IPS DF 6.9 (cell line): ENCODE data around the gene TMEM169.

ENCODE experiments used
- DNase-seq: peaks from one replicate; pipeline ENCODE4 v3.0.0-alpha.2; 2013; ENCODE audit warnings: low read depth, low spot score
- H3K27ac ChIP-seq: one replicate; pipeline ENCODE4 v1.5.1; 2013; ENCODE audit warnings: low read length, control low read depth
- H3K27me3 ChIP-seq: 2 replicates; pipeline ENCODE4 v1.6.1; 2013; ENCODE audit warnings: mild to moderate bottlenecking, low read length; ENCODE audit not compliant: control insufficient read depth, insufficient read depth
- H3K36me3 ChIP-seq: 2 replicates; pipeline ENCODE4 v1.6.1; 2013; ENCODE audit warnings: low read length; ENCODE audit not compliant: control insufficient read depth, insufficient read depth
- H3K4me1 ChIP-seq: 2 replicates; pipeline ENCODE4 v1.6.1; 2013; ENCODE audit warnings: low read length; ENCODE audit not compliant: control insufficient read depth, insufficient read depth
- H3K4me3 ChIP-seq: 2 replicates; pipeline ENCODE4 v1.5.1; 2013; ENCODE audit warnings: mild to moderate bottlenecking, low read length
- H3K9me3 ChIP-seq: 2 replicates; pipeline ENCODE4 v1.6.1; 2013; ENCODE audit warnings: low read length, inconsistent platforms; ENCODE audit not compliant: control insufficient read depth, insufficient read depth
- WGBS: extraction: QIAGEN DNeasy Blood & Tissue Kit; methylation state at CpG from one replicate; pipeline ENCODE4 v1.1.7; 2013; ENCODE audit warnings: mixed read lengths, missing lambda C conversion rate; ENCODE audit not compliant: insufficient read length, insufficient coverage; 5-methylcytosine and 5-hydroxymethylcytosine counted together

The TMEM169 gene

DNA sequence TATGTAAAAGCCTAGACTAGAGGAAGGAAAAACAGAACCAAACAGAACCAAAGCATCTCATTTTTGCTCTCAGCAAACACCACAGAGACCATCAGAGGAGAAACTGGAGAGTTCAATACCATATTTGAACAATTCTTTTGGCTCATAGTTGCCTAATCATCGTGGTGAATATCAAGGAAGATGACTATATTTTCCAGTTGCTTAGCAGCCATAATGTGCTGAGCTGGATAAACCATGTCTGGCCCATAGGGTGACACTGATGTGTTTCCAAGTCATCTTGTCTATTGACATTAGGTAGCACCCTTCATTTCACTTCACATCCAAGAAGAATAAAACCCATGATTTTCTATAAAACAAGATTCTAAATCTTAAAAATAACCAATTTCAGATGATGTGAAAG lies 21.5 kb downstream of the TMEM169 start:
- Histone ChIP-seq H3K9me3 (no peaks in the 10 kb centered on the region), H3K27me3 (no peaks in the 10 kb centered on the region), H3K27ac (no peak overlapping the region), H3K4me3 (no peak overlapping the region), H3K4me1 (no peaks in the 10 kb centered on the region), H3K36me3 (no peaks in the 10 kb centered on the region)
- DNase-seq: no peak
- WGBS: no CpG with 5 or more reads among the region's 1 CpG

DNA sequence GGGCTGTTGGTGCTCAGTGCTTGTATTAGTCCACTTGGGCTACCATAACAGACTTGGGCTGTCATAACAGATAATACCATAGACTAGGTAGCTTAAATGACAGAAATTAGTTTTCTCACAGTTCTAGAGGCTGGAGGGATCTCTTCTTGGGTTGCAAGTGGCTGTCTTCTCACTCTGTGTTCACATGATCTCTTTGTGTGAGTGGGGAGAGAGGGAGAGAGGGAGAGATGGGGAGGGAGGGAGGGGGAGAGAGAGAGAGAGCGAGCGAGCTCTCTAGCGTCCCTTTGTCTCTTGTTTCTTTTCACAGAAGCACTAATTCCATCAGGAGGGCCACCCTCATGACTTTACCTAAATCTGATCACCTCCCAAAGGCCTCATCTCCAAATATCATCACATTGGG lies 23.0 kb downstream of the TMEM169 start:
- Histone ChIP-seq H3K27me3 (no peaks in the 10 kb centered on the region), H3K4me3 (no peak overlapping the region), H3K4me1 (no peaks in the 10 kb centered on the region), H3K36me3 (no peaks in the 10 kb centered on the region), H3K9me3 (no peaks in the 10 kb centered on the region), H3K27ac (no peak overlapping the region)
- DNase-seq: no peak
- no CpG with 5 or more reads among the region's 3 CpGs for WGBS

- H3K4me3 ChIP-seq: no peak overlapping the region
- WGBS: no CpG with 5 or more reads among the region's 8 CpGs
- no peak overlapping the region for H3K27ac ChIP-seq
Observed at GRCh38 chr2:216107320-216107719, 25.6 kb downstream of the TMEM169 start.

DNA sequence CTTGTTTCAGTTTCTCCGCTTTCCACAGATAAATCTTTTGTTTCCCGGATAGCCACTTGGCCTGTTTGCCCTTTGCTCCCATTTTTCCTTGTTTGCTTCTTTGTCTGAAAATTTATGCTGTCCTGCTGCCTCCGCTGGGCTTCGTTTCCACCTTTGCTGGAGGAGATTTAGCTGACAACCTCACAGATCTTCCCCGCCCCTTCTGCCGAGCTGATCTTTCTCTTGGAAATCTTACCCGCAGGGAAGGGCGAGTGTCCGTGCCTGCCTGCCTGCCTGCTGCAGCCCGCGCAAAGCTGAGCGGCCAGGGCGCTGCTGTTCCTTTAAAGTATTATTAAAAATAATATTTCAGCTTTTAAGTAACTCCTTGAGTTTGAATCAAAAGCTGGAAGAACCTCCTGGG lies 26.0 kb downstream of the TMEM169 start:
- no peaks in the 10 kb centered on the region for H3K27me3 ChIP-seq
- peaks cover 3% of the 10 kb centered on the region; the same call in 1 of the 2 replicates for H3K36me3 ChIP-seq
- H3K4me1 ChIP-seq: no peaks in the 10 kb centered on the region
- no peak for DNase-seq
- H3K4me3 ChIP-seq: no peak overlapping the region
- no peaks in the 10 kb centered on the region for H3K9me3 ChIP-seq
- no peak overlapping the region for H3K27ac ChIP-seq
- WGBS: no CpG with 5 or more reads among the region's 13 CpGs

More at GRCh38 chr2:216107320-216107719, 25.6 kb downstream of the TMEM169 start:
- Histone ChIP-seq H3K27me3 (no peaks in the 10 kb centered on the region), H3K36me3 (no peaks in the 10 kb centered on the region; the same call in 1 of the 2 replicates), H3K4me1 (no peaks in the 10 kb centered on the region), H3K9me3 (no peaks in the 10 kb centered on the region)
- DNase-seq: no peak

DNA sequence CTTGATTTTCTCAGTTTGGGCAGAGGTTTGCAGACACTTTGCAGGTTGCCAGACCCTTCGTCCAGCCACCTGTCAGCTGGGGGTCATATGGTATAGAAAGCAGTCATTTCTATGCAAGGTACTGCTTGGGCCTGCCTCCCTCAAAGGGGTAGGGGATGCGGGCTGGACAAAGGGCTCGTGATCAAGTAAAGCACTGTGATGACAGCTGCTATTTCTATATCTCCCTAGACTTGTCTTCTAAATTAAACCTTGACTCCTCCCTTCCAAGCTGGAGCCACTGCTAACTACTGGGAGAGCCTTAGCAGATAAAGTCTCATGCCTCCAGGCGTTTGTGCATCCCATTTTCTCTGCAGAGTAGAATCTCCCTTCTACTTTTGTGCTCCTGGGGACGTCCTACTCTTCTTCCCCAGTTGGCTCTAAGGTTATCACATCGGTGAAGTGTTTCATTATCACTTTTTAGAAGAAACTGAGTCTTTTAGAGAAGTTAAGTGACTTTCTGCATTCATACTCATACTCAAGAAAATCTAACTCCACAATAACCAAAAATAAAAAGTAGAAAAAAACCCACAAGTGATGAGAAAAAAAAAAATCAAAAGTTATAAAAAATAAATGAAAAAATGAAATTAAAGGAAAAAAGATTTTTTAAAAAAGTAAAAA lies 26.7 kb downstream of the TMEM169 start:
- no peaks in the 10 kb centered on the region for H3K4me1 ChIP-seq
- H3K9me3 ChIP-seq: no peaks in the 10 kb centered on the region
- WGBS: no CpG with 5 or more reads among the region's 6 CpGs
- no peaks in the 10 kb centered on the region for H3K27me3 ChIP-seq
- H3K4me3 ChIP-seq: no peak overlapping the region
- no peak overlapping the region for H3K27ac ChIP-seq
- peaks cover 10% of the 10 kb centered on the region; the same call in 1 of the 2 replicates for H3K36me3 ChIP-seq
- no peak for DNase-seq

DNA sequence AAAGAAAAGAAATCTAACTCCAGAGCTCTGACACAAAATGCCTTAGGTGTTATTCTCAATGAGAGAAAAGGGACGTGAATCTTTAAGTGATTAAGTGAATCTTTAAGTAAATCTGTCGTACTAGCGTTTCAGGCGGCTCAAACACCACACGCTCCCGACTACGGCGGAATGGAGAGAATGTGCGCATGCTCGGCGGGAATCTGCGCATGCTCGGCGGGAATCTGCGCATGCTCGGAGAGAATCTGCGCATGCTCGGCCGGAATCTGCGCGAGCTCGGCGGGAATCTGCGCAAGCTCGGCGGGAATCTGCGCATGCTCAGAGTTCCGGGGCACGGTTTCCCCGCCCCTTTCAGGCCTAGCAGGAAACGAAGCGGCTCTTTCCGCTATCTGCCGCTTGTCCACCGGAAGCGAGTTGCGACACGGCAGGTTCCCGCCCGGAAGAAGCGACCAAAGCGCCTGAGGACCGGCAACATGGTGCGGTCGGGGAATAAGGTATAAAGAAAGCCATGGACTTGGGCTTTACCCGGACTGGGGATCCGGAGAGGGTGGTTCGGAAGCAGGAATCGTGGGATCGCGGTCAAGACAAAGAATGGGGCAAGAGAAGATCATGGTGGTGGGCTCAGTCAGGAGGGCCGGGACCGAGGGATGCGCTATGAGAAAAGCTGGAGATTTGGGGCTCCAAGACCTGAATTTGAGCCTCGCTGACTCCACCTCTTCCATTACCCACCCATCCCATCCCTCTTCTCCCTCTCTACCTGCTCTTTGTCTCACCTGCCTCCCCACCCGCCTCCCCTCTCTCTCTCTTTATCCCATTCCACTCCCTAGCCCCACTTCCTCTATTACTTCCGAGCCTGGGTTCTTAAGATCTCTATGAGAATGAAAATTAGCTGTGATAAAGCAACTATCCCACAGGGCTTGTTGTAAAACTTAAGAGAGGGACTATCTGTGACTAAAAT lies 27.5 kb downstream of the TMEM169 start, which contains the start of gene XRCC5:
TSS of gene XRCC5 (plus strand) at position 382 of the 955 bp plus-strand sequence. CDS start at position 471, 89 bp downstream.
- peak within 1 kb of the TSS; percentile 98 for H3K4me3 ChIP-seq
- peak; percentile 90 for DNase-seq
- no peaks in the 10 kb centered on the region for H3K27me3 ChIP-seq
- no CpG with 5 or more reads among the region's 57 CpGs for WGBS
- no peaks in the 10 kb centered on the region for H3K9me3 ChIP-seq
- no peaks in the 10 kb centered on the region; the same call in 1 of the 2 replicates for H3K4me1 ChIP-seq
- H3K36me3 ChIP-seq: peaks cover 12% of the 10 kb centered on the region; the same call in 1 of the 2 replicates
- H3K27ac ChIP-seq: no peak within 1 kb of the TSS

DNA sequence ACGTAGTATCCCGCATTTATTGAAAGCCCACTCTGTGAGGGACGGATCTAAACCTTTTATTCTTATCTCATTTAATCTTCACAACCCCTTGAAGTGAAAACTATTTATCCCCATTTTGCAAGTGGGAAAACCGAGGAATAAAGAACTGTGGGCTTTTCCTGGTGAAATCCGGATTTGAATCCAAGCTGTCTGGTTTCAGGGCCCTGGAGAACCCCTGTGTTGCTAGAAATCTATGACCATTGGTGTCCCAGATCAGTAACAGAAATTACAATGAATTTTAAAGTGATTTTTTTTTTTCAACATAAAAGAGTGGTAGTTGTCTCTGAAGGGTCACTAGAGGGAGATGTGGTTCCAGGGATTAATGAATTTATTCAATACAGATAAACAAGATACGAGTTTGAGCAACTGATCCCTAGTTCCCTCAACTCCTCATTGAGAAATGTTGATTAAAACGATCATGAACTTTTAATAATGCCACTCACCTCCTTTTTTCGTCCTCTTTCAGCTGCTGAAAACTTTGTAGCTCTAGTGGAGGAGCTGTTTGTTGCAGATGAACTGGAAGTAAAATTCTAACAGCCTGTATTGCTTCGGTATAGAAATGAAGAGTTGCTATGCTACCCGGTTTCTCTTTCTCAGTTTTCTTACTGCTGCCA lies 28.4 kb downstream of the TMEM169 start:
- H3K4me3 ChIP-seq: peak overlapping the region; percentile 98; the same call in 1 of the 2 replicates
- H3K27ac ChIP-seq: no peak overlapping the region
- H3K27me3 ChIP-seq: no peaks in the 10 kb centered on the region
- H3K4me1 ChIP-seq: no peaks in the 10 kb centered on the region; the same call in 1 of the 2 replicates
- peaks cover 12% of the 10 kb centered on the region; the same call in 1 of the 2 replicates for H3K36me3 ChIP-seq
- H3K9me3 ChIP-seq: no peaks in the 10 kb centered on the region
- no peak for DNase-seq
- WGBS: no CpG with 5 or more reads among the region's 10 CpGs

DNA sequence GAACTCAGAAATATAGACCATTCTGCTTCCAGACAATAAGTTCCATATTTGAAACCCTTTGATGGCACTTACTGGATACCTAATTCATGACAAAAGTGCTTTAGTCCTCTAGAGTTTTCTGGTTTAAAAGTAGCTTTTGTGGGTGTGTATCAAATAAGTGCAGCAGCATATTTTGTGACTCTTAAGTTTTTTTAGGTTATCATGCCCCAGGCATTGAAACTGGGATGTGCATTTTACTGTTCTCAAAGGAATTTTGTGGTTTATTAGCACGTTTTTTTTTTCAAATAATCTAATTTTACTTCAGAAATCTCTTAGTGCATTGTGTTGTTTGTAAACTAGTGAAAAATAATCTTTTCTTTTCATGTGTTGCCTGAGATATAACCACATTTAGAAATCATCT lies 28.9 kb downstream of the TMEM169 start:
- Histone ChIP-seq H3K27ac (no peak overlapping the region), H3K4me3 (no peak overlapping the region), H3K27me3 (no peaks in the 10 kb centered on the region), H3K36me3 (peaks cover 12% of the 10 kb centered on the region; the same call in 1 of the 2 replicates), H3K9me3 (no peaks in the 10 kb centered on the region), H3K4me1 (no peaks in the 10 kb centered on the region; the same call in 1 of the 2 replicates)
- WGBS: no CpG with 5 or more reads among the region's 1 CpG
- DNase-seq: no peak

- no peak for DNase-seq
- no CpG with 5 or more reads among the region's 7 CpGs for WGBS
- no peaks in the 10 kb centered on the region for H3K9me3 ChIP-seq
- H3K4me3 ChIP-seq: no peak overlapping the region
- H3K4me1 ChIP-seq: no peaks in the 10 kb centered on the region; the same call in 1 of the 2 replicates
- no peaks in the 10 kb centered on the region for H3K27me3 ChIP-seq
- peaks cover 12% of the 10 kb centered on the region; the same call in 1 of the 2 replicates for H3K36me3 ChIP-seq
- H3K27ac ChIP-seq: no peak overlapping the region
Observed at GRCh38 chr2:216111122-216111521, 29.4 kb downstream of the TMEM169 start.

DNA sequence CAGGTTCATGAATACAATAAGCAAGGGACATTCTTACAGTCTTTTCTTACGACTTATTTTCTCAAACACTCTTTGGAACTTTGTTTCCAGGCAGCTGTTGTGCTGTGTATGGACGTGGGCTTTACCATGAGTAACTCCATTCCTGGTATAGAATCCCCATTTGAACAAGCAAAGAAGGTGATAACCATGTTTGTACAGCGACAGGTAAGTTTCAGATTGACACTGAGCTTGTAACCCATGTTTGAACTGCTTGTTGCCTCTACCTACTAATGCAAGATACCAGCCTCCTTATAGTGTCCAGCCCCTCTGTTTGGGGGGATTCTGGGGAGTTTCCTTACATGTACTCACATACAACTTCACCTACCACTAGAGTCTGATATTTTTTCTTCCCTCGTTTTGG lies 31.2 kb downstream of the TMEM169 start:
- Histone ChIP-seq H3K27ac (no peak overlapping the region), H3K4me1 (no peaks in the 10 kb centered on the region; the same call in 1 of the 2 replicates), H3K36me3 (peaks cover 19% of the 10 kb centered on the region; the same call in 1 of the 2 replicates), H3K4me3 (no peak overlapping the region), H3K27me3 (no peaks in the 10 kb centered on the region), H3K9me3 (no peaks in the 10 kb centered on the region)
- no CpG with 5 or more reads among the region's 4 CpGs for WGBS
- no peak for DNase-seq
